Mesangial cell (primary cell): ENCODE data around the gene HOXB3. TPM values are rescaled to one million over a fixed set of nuclear protein-coding genes. Genes with fewer than 3 reads are reported as not detected.

Experiments
- total RNA-seq: library from RNA; depleted of rRNA; stranded (reverse); fragments of >200 nt; gene quantifications from 2 replicates; pipeline ENCODE4 v1.2.3, GENCODE V29; 2015

HOXB3 gene
- 16.0 and 39.2 TPM in 2 replicates for total RNA-seq

DNA sequence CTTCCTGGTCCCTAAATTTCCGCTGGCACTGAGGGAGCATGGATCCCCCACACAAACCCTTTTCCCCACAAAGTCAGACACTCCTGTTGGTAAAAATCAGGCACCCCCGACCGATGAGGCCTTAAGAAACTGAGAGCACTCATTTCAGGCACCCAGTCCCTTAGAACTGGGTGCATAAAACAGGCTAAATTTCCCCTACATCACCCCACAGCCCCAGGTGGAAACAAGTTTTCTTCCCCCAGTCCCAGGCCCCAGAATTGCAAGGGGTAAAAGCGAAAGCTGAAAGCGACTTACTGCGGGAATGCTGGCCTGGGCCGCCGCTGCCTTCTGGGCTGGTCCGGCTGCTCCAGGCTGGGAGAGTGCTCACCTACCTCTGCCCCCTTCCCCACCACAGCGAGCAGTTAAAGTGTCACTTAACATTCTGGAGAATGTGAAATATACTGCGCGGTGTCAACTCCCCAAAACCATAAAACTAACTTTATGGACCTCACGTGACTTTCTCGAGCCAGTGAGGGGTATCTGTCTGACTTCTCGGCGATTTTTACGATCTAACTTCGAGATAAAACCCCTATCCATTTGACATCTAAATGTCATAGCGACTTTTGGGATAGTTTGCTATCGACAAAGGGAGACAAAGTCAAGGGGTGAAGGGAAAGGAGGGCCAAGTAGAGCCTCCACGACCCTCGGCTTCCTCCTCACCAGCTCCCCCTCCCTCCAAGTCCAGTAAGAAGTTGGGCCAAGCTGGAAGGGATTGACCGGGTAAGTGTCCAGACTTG is at the start of gene HOXB3:
Gene HOXB3, minus strand, starts transcription at position 411 of the 776 bp plus-strand sequence. CDS start 37,767 bp downstream, outside the sequence.

DNA sequence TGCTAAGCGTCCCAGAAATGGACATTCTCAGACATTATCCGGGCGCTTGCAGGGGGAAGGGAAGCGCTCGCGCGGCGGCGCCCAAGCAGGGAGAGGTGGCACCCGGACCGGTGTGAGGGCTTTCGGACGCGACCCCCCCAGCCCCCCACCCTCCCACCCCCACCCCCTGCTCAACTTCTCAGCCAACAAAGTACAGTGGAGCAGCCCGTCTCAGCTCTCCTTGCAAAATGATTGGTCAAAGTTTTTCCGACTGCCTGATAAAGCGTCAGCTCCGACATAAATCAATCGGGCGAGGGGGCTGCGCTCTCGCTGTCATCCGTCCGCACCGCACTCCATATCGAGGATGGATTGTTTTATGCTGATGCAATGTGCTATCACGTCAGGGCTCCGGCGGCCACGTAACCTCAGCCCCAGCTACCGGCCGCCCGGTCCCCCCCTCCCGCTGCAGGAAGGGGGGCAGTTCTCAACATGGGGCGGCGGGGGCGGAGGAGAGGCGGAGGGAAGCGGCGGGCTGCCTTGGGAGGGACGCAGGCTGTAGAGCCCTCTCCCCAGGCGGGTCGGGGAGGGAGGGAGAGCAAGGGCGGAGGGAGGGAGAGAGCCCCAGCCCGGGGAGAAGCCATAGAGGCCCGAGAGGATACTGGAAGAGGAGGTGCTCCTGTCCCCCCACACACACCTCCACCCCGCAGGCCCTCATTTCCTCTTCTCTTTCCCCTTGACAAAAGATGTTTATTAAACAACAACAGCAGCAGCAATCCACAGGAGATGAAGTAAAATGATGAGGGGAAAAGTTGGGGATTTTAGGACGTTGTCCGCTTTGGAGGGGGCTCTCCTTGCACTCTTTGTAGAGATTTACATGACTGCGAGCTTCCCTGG is 36.4 kb upstream of the HOXB3 start, which contains the start of gene HOXB9:
Gene HOXB9, minus strand, starts transcription at position 114 of the 873 bp plus-strand sequence. Its CDS starts 89 bp downstream, at position 25.

DNA sequence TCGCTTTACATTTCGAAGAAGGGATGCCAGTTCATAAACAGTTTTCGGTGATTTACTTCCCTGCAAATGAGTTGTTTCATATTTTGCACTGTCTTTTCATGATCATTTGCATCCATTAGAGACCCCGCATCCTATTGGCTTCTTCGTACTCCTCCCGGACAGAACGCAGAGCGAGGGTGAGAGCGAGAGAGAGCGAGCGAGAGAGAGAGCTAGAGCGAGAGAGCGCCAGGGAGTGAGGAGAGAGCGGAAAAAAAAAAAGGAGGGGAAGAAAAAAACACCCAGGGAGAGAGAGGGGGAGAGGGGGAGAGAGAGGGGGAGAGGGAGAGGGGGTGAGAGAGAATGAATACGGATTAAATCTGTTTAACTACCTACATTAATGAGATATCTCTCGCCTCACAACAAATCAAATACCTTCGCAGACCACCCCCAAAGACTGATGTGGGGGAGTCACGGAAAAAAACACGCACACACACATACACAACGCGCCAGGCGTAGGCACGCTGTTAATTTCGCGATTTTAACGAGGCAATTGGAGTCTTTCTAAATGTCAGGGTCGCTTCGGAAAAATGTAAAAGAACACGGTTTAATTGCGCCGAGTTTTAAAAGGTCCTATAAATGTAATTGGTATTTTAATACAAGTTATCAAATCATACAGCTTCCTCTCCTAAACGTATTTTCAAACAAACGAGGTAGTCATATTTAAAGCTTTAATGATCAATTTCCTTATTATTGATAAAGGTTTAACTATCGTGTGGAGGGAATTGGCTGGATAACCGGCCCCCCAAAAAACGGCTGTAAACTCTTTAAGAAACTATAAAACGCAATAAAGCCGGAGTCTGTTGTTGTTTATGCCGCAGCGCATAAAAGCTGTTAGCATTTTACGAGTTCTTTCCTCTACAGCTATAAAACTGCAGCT is 25.3 kb upstream of the HOXB3 start, which contains the start of gene HOXB8:
Gene HOXB8, minus strand, starts transcription at position 246 of the 916 bp plus-strand sequence. CDS start 588 bp downstream, outside the sequence.

DNA sequence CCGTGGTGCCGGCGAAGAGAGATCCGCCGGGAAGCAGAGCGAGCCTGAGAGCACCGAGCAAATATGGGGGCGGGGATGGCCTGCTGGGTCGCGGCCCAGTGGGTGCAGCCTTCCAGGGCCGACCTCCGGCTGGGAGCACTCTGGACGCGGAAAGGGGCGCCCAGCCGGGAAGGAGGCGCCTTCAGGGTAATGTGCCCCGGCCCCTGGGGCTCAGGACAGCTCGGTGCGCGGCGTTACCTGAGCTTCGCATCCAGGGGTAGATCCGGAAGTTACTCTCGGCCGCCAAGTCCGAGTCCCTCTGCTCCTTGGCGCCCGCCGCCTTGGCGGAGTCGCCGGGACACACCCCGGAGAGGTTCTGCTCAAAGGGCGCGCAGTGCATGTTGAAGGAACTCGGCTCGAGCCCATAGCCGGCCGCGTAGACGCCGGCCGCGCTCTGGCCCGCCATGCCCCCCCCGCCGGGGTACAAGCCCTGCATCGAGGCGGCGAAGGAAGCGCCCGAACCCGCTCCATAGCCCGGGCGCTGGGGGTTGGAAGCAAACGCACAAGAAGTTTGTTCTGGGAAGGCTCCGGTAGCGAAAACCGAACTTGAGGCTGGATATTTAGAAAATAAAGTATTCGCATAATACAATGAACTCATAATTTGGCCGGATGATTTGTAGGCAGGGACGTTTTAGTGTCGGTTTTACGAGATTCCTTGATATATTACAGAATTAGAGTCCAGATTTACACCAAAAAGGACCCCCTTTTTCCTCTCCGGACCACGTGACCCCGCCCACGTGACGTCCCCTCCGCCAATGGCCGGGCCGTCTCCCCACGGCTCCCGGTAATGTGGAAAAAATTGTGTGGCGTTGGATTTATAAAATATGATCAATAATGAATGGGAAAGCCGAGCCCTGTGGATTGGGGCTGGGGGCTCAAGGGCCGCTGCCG is 20.5 kb upstream of the HOXB3 start, which contains the start of gene HOXB7:
Gene HOXB7, minus strand, starts transcription at position 736 of the 930 bp plus-strand sequence. Its CDS starts 99 bp downstream, at position 637.

DNA sequence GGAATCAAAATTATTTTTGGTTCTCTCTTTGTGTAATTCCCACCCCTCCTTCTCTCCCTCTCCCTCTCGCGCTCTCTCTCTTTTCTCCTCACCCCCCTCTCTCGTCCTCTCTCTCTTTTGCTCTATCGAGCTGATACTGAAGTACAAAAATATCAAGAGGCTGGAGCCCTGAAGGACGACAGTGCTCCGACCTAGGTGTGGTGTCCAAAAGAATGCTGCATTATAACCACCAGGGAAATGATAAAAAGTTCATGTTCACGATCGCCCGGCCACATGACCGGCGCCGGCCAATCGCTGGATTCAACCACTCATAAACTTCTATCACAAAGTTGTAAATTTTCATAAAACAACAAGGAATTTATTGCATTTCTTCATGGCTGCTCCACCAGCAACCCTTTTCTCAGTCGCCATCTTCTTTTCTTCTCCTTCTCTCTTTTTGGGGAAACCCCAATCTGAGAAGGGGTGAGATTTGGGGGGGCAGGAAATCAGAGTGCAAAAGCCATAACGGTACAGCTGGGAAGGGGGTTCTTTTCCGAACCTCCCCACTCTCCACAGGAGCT is 14.8 kb upstream of the HOXB3 start, which contains the start of gene HOXB6:
Gene HOXB6, minus strand, starts transcription at position 217 of the 560 bp plus-strand sequence. CDS start 6,836 bp downstream, outside the sequence.

DNA sequence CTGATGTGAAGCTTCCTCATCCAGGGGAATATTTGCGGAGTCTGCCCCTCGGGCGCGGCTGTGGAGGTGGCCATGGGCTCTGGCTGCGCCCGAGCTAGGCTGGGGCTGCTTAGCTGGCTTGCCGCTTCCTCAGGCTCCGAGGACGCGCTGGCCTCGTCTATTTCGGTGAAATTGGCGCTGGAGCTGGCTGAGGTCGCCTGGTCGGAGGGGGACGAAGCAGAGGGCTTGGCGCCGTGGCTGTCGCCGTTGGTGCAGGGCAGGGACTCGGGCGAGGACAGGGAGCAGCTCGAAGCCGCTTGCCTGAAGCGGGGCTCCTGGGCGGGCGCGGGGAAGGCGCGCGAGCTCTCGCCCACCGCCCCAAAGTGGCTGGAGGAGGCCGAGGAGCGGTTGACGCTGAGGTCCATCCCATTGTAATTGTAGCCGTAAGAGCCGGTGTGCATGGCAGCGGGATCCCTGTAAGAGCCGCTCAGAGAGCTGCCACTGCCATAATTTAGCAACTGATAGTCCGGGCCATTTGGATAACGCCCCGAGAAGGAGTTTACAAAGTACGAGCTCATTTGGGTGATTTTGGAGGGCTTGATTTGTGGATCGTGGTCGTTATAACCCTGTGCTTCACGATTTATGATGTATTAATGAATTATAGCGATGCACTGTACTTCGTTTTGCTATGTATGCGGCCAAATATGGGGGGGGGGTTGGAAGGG is 3.2 kb upstream of the HOXB3 start, which contains the start of gene HOXB5:
Gene HOXB5, minus strand, starts transcription at position 654 of the 704 bp plus-strand sequence. Its CDS starts 97 bp downstream, at position 557.

DNA sequence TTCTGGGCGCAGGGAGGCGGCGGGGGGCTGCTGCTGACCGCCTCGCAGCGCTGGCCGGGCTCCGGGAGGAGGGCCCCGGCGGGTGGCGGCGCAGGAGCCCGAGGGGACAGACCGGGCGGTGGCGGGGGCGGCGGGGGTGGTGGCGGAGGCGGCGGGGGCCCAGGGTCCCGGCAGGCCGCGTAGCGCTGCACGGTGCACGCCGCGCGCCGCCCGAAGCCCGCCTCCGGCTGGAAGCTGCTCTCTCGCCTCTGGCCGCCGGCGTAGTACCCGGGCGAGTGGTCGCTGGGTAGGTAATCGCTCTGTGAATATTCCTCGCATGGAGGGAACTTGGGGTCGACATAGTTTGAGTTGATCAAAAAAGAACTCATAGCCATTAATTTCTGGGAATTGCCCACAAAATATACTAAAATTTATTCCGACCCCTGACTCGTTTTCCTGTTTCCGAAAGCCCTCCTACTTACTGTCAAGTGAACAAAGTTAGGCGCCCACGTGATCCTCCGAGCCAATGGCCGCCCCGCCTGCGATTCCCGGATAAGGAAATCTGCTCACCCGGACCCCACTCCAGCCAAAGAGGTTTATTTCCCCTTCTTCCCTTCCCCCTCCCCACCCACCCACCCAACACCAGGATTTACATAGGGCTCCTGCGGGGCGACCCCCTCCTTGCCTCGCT is 12.0 kb downstream of the HOXB3 start, which contains the start of gene HOXB4:
Gene HOXB4, minus strand, starts transcription at position 405 of the 670 bp plus-strand sequence. Its CDS starts 31 bp downstream, at position 374.

DNA sequence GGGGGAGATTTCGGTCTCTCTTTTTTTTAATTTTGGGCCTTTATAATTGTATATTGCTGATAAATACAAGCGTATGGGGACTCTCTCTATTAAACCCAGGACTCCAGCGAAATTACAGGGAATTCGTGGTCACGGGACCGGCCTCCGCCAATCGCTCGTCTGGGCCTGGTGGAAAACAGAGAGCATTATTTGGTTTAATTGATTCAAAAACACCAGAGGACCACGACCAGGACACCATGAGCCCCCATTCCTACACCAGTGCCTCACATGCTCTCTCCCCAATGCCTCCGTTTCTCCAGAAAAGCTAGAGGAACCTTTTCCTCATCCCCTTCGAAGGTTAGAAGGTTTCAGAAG is 45.0 kb downstream of the HOXB3 start, which contains the start of gene HOXB2:
Gene HOXB2, minus strand, starts transcription at position 88 of the 354 bp plus-strand sequence. CDS start 198 bp downstream, outside the sequence.

DNA sequence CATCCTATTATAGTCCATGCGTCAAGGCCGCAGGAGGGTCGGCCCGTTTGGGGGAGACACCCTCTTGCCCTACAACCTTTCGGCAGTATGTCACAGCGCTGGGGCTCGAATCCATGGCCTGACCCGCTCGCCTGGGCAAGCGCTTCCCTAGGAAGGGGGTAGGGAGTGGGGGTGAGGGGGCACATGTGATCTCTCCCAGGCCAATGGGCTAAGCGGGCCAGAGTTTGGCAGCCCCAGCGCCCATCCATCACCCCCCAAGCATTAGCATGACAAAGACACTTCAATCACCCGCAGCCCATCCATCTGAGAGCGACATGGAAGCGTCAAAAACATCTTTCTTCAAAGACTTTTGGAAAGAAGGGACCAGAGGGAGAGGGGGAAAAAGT is 59.2 kb downstream of the HOXB3 start, which contains the start of gene HOXB1:
Gene HOXB1, minus strand, starts transcription at position 125 of the 386 bp plus-strand sequence. Its CDS starts 107 bp downstream, at position 18.

Other genes starting within 250 kb of the HOXB3 start
- 0.33 and 0.51 TPM in 2 replicates for gene SKAP1, start 160.0 kb downstream of the HOXB3 start, total RNA-seq
- not detected in 2 replicates for gene HOXB1, start 59.2 kb downstream of the HOXB3 start, total RNA-seq
- gene HOXB2, start 45.1 kb downstream of the HOXB3 start, total RNA-seq, result 25.6 and 51.0 TPM in 2 replicates
- 1.5 and 4.1 TPM in 2 replicates for gene HOXB4, start 11.9 kb downstream of the HOXB3 start, total RNA-seq
- 1.3 and 3.4 TPM in 2 replicates for gene HOXB5, start 3.5 kb upstream of the HOXB3 start, total RNA-seq
- gene HOXB6, start 14.7 kb upstream of the HOXB3 start, total RNA-seq, result 14.5 and 29.4 TPM in 2 replicates
- gene HOXB7, start 20.8 kb upstream of the HOXB3 start, total RNA-seq, result 12.1 and 14.7 TPM in 2 replicates
- 7.7 and 21.9 TPM in 2 replicates for gene HOXB8, start 25.1 kb upstream of the HOXB3 start, total RNA-seq
- gene HOXB9, start 36.1 kb upstream of the HOXB3 start, total RNA-seq, result 27.1 and 43.1 TPM in 2 replicates
- gene PRAC1, start 132.3 kb upstream of the HOXB3 start, total RNA-seq, result not detected in 2 replicates
- gene PRAC2, start 132.9 kb upstream of the HOXB3 start, total RNA-seq, result not detected in 2 replicates
- gene HOXB13, start 138.5 kb upstream of the HOXB3 start, total RNA-seq, result not detected in 2 replicates
- gene TTLL6, start 227.0 kb upstream of the HOXB3 start, total RNA-seq, result under 0.01 TPM in 1 of 2 replicates, not detected in the other
- gene CALCOCO2, start 240.8 kb upstream of the HOXB3 start, total RNA-seq, result 14.5 and 15.6 TPM in 2 replicates